Glutamatergic neuron (in vitro differentiated cells): Measurements from ENCODE around the gene USP36. TPM values are rescaled to one million over a fixed set of nuclear protein-coding genes. Genes with fewer than 3 reads are reported as not detected.

ENCODE experiments used
- DNase-seq: peaks from one replicate; pipeline ENCODE4 v3.0.0; 2022
- H3K27ac Mint-ChIP-seq: one replicate; pipeline ENCODE4 v1.8.0; 2020; ENCODE audit warnings: mild to moderate bottlenecking, mixed read lengths, inconsistent platforms; ENCODE audit not compliant: unreplicated experiment
- H3K27me3 Mint-ChIP-seq: one replicate; pipeline ENCODE4 v1.8.0; 2020; ENCODE audit warnings: mild to moderate bottlenecking, moderate library complexity, mixed read lengths, inconsistent platforms; ENCODE audit not compliant: unreplicated experiment
- H3K36me3 Mint-ChIP-seq: one replicate; pipeline ENCODE4 v1.8.0; 2020; ENCODE audit warnings: mild to moderate bottlenecking, mixed read lengths, inconsistent platforms; ENCODE audit not compliant: unreplicated experiment
- H3K4me1 Mint-ChIP-seq: one replicate; pipeline ENCODE4 v1.8.0; 2020; ENCODE audit warnings: mild to moderate bottlenecking, low read depth, mixed read lengths, inconsistent platforms; ENCODE audit not compliant: unreplicated experiment
- H3K4me3 Mint-ChIP-seq: one replicate; pipeline ENCODE4 v1.8.0; 2020; ENCODE audit warnings: mild to moderate bottlenecking, mixed read lengths, inconsistent platforms; ENCODE audit not compliant: unreplicated experiment
- H3K9me3 Mint-ChIP-seq: one replicate; pipeline ENCODE4 v1.8.0; 2020; ENCODE audit warnings: mild to moderate bottlenecking, moderate library complexity, mixed read lengths, inconsistent platforms; ENCODE audit not compliant: unreplicated experiment
- CTCF ChIP-seq: fragments of 200-600 bp; sonication (generic); IDR thresholded peaks from one replicate; pipeline ENCODE4 v1.5.0; 2021; ENCODE audit not compliant: partially characterized antibody, unreplicated experiment
- total RNA-seq: library from RNA; stranded (reverse); fragmentation: NEBNext Ultra II Directional; extraction: Animal tissue kit (Norgen Biotek cat#: 25700); gene quantifications from one replicate; pipeline ENCODE4 v1.2.1, GENCODE V29; 2021; ENCODE audit not compliant: unreplicated experiment

Gene USP36
- total RNA-seq, 1 donor from 2014 or later = 45.3 TPM

GRCh38 chr17:78797691-78798585 is 42.7 kb downstream of the USP36 start:
- no peak for DNase-seq
- TF ChIP-seq CTCF = no peak
- H3K4me1 Mint-ChIP-seq = peaks cover 2% of the 10 kb centered on the region
- H3K27ac Mint-ChIP-seq = no peak overlapping the region
- peaks cover 6% of the 10 kb centered on the region for H3K27me3 Mint-ChIP-seq
- H3K9me3 Mint-ChIP-seq = peaks cover 1% of the 10 kb centered on the region
- no peak overlapping the region for H3K4me3 Mint-ChIP-seq
- peaks cover 4% of the 10 kb centered on the region for H3K36me3 Mint-ChIP-seq

GRCh38 chr17:78797213-78797612 is 43.4 kb downstream of the USP36 start:
- no peak for DNase-seq
- Mint-ChIP-seq H3K27ac (no peak overlapping the region), H3K36me3 (peaks cover 4% of the 10 kb centered on the region), H3K4me1 (peaks cover 2% of the 10 kb centered on the region), H3K4me3 (no peak overlapping the region), H3K9me3 (peaks cover 1% of the 10 kb centered on the region), H3K27me3 (peaks cover 6% of the 10 kb centered on the region)
- no peak for TF ChIP-seq CTCF

- H3K36me3 Mint-ChIP-seq = peaks cover 4% of the 10 kb centered on the region
- no peak for DNase-seq
- H3K27ac Mint-ChIP-seq = no peak overlapping the region
- H3K4me3 Mint-ChIP-seq = no peak overlapping the region
- peaks cover 6% of the 10 kb centered on the region for H3K27me3 Mint-ChIP-seq
- H3K4me1 Mint-ChIP-seq = peaks cover 8% of the 10 kb centered on the region
- no peak for TF ChIP-seq CTCF
- peaks cover 3% of the 10 kb centered on the region for H3K9me3 Mint-ChIP-seq
Observed at GRCh38 chr17:78796517-78796900, 44.1 kb downstream of the USP36 start.

GRCh38 chr17:78795861-78796516 is 44.6 kb downstream of the USP36 start:
- no peak overlapping the region for H3K27ac Mint-ChIP-seq
- TF ChIP-seq CTCF = no peak
- no peak for DNase-seq
- no peak overlapping the region for H3K4me3 Mint-ChIP-seq
- peaks cover 6% of the 10 kb centered on the region for H3K27me3 Mint-ChIP-seq
- peaks cover 4% of the 10 kb centered on the region for H3K36me3 Mint-ChIP-seq
- peaks cover 3% of the 10 kb centered on the region for H3K9me3 Mint-ChIP-seq
- H3K4me1 Mint-ChIP-seq = peaks cover 10% of the 10 kb centered on the region
